HL-60 (cell line): ENCODE data around the gene LMAN1L.

Source experiments
- DNase-seq, 2 experiments: peaks; one replicate each; pipeline ENCODE4 v3.0.0-alpha.2; 2010 to 2020; ENCODE audit warnings: low read depth in 1 of 2, low spot score in 1 of 2
- H3K27ac ChIP-seq: fragments of 250-450 bp; sonication (Bioruptor Pico); replicated peaks from 2 replicates; pipeline ENCODE4 v1.5.1; 2020; ENCODE audit warnings: mild to moderate bottlenecking, moderate library complexity
- H3K27me3 ChIP-seq: fragments of 250-450 bp; sonication (Bioruptor Pico); 2 replicates; pipeline ENCODE4 v1.5.1; 2021; ENCODE audit warnings: mild to moderate bottlenecking, moderate library complexity; ENCODE audit not compliant: insufficient read depth, poor library complexity, severe bottlenecking
- H3K4me3 ChIP-seq: replicated peaks from 2 replicates; pipeline ENCODE4 v1.5.1; 2011; ENCODE audit warnings: mild to moderate bottlenecking, control low read depth, low read length; ENCODE audit not compliant: insufficient read depth
- CTCF ChIP-seq: IDR thresholded peaks from one replicate; pipeline ENCODE4 v1.5.1; 2011; ENCODE audit warnings: low read length, control low read depth, inconsistent platforms; ENCODE audit not compliant: insufficient read depth
- GABPA ChIP-seq: IDR thresholded peaks from 2 replicates; pipeline ENCODE4 v1.6.1; 2012; ENCODE audit warnings: low read depth
- POLR2AphosphoS5 ChIP-seq: IDR thresholded peaks from 2 replicates; pipeline ENCODE4 v1.6.1; 2012; ENCODE audit warnings: low read depth
- REST ChIP-seq: IDR thresholded peaks from 2 replicates; pipeline ENCODE4 v1.6.1; 2012; ENCODE audit warnings: low read depth; ENCODE audit not compliant: insufficient replicate concordance
- SPI1 ChIP-seq: IDR thresholded peaks from 2 replicates; pipeline ENCODE4 v1.6.1; 2012; ENCODE audit warnings: low read depth, mild to moderate bottlenecking, borderline replicate concordance

The LMAN1L gene

GRCh38 chr15:74794248-74794969 lies 18.2 kb upstream of the LMAN1L start:
- TF ChIP-seq GABPA (no peak), CTCF (no peak), REST (no peak), SPI1 (no peak)
- DNase-seq: no peak
- H3K27ac ChIP-seq: no peak overlapping the region
- no peak overlapping the region for H3K4me3 ChIP-seq
- H3K27me3 ChIP-seq: no peaks in the 10 kb centered on the region

GRCh38 chr15:74794970-74795349 lies 17.7 kb upstream of the LMAN1L start:
- Histone ChIP-seq H3K4me3 (no peak overlapping the region), H3K27me3 (no peaks in the 10 kb centered on the region), H3K27ac (no peak overlapping the region)
- no peak for DNase-seq
- no peak for TF ChIP-seq SPI1
- TF ChIP-seq REST: no peak
- TF ChIP-seq POLR2AphosphoS5: no peak
- no peak for TF ChIP-seq CTCF
- no peak for TF ChIP-seq GABPA

GRCh38 chr15:74795966-74796625 lies 16.5 kb upstream of the LMAN1L start:
- DNase-seq: no peak
- H3K27ac ChIP-seq: no peak overlapping the region
- TF ChIP-seq REST: no peak
- TF ChIP-seq CTCF: no peak
- TF ChIP-seq SPI1: no peak
- no peak for TF ChIP-seq POLR2AphosphoS5
- TF ChIP-seq GABPA: no peak
- H3K4me3 ChIP-seq: no peak overlapping the region
- no peaks in the 10 kb centered on the region for H3K27me3 ChIP-seq
